RWPE1 (cell line): Measurements from ENCODE around the gene SPOCD1.
A peak's percentile ranks its signal among the peaks of the same experiment; 100 is the strongest.

Experiments used
- CTCF ChIA-PET: fragments of 350-600 bp; sonication (Branson Sonifier 250); formaldehyde crosslinking; extraction: SDS; loops from one replicate; lab custom pipeline; 2021; lab: Yijun Ruan, JAX
- POLR2A ChIA-PET: fragments of 400-600 bp; formaldehyde crosslinking; extraction: SDS; loops from one replicate; lab custom pipeline; 2020; ENCODE audit warnings: antibody characterized with exemption; ENCODE audit not compliant: low non-redundant PET; lab: Yijun Ruan, JAX
- DNase-seq: peaks from one replicate; pipeline ENCODE4 v3.0.0; 2012; ENCODE audit warnings: low spot score
- H3K27ac ChIP-seq: fragments of 450-650 bp; 2 replicates; pipeline ENCODE4 v1.5.1; 2017
- CTCF ChIP-seq: fragments of 450-650 bp; conservative IDR thresholded peaks from 2 replicates; pipeline ENCODE4 v1.5.1; 2017; ENCODE audit warnings: low read depth, mild to moderate bottlenecking

SPOCD1 gene

GRCh38 chr1:31758823-31759222 lies 57.0 kb downstream of the SPOCD1 start:
- ChIA-PET CTCF (interaction anchor here (0.6 to 1.3 kb wide), 3 partner anchors 13 to 976 kb away, joined by 3 to 5 read pairs (median 3); no protein-coding TSS in a partner anchor), POLR2A (no interaction called here)
- no peak for TF ChIP-seq CTCF
- no peak for DNase-seq
- peak overlapping the region; percentile 44 for H3K27ac ChIP-seq

- ChIA-PET POLR2A (no interaction called here), CTCF (interaction anchor here (0.6 to 1.1 kb wide), 3 partner anchors 12 to 265 kb away, joined by 3 to 6 read pairs (median 5); no protein-coding TSS in a partner anchor)
- no peak for TF ChIP-seq CTCF
- H3K27ac ChIP-seq, result peak overlapping the region; percentile 44
- no peak for DNase-seq
These were observed 57.8 kb downstream of the SPOCD1 start for GRCh38 chr1:31757989-31758388.

GRCh38 chr1:31757204-31757679 lies 58.6 kb downstream of the SPOCD1 start:
- ChIA-PET CTCF (interaction anchor here (0.6 to 0.7 kb wide), 3 partner anchors 26 to 93 kb away, joined by 3 to 6 read pairs (median 3); no protein-coding TSS in a partner anchor), POLR2A (no interaction called here)
- no peak overlapping the region for H3K27ac ChIP-seq
- TF ChIP-seq CTCF, result no peak
- no peak for DNase-seq

GRCh38 chr1:31756578-31756977 lies 59.2 kb downstream of the SPOCD1 start:
- no peak for TF ChIP-seq CTCF
- peak overlapping the region; percentile 77; the same call in 1 of the 2 replicates for H3K27ac ChIP-seq
- CTCF ChIA-PET, result interaction anchor here (0.6 kb wide), 1 partner anchor 26 kb away, joined by 3 read pairs; no protein-coding TSS in a partner anchor
- no peak for DNase-seq
- POLR2A ChIA-PET, result no interaction called here

GRCh38 chr1:31755850-31756492 lies 59.9 kb downstream of the SPOCD1 start:
- POLR2A ChIA-PET, result no interaction called here
- DNase-seq, result no peak
- peak overlapping the region; percentile 77 for H3K27ac ChIP-seq
- CTCF ChIA-PET, result no interaction called here
- no peak for TF ChIP-seq CTCF

GRCh38 chr1:31755197-31755611 lies 60.6 kb downstream of the SPOCD1 start:
- CTCF ChIA-PET, result interaction anchor here (0.6 to 0.7 kb wide), 2 partner anchors 34 to 311 kb away, joined by 3 to 4 read pairs; no protein-coding TSS in a partner anchor
- peak; percentile 78 for DNase-seq

More at GRCh38 chr1:31755197-31755611, 60.6 kb downstream of the SPOCD1 start:
- no peak for TF ChIP-seq CTCF
- H3K27ac ChIP-seq, result peak overlapping the region; percentile 77
- POLR2A ChIA-PET, result no interaction called here
